Activated CD4-positive, CD25-positive, alpha-beta regulatory T cell treated with anti-CD3 and anti-CD28 coated beads, Interleukin-2, amount 50 U/mL, for 16 hours (primary cell): ENCODE measurements around the gene GABRR3.

ENCODE experiments used
- DNase-seq: peaks from one replicate; pipeline ENCODE4 v3.0.0-alpha.2; 2020; ENCODE audit warnings: low read depth, low spot score

GABRR3 gene

DNA sequence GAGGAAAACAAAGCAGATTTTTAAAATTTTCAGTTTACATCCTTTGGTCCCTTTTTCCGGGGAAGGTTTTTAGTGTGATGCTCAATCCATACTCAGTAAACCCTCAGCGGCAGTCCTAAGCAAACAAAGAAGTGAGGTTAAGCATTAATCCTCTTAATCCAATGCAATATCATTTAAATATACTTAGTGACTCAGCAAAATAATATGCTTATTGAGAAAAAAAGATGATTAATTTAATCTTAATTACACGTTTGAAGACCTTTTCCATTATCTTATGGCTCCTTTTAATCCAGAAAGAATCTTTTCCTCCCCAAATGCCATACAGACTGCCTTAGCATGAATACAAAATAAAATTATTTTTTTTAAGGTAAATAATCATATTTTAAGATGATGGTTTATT lies at the start of gene GABRR3:
Gene GABRR3 (minus strand): TSS at position 108 of the 400 bp plus-strand sequence. CDS start 328 bp downstream, outside the sequence.
- no peak for DNase-seq

GRCh38 chr3:98073486-98073885 lies 38.4 kb upstream of the GABRR3 start:
- DNase-seq, result no peak

DNA sequence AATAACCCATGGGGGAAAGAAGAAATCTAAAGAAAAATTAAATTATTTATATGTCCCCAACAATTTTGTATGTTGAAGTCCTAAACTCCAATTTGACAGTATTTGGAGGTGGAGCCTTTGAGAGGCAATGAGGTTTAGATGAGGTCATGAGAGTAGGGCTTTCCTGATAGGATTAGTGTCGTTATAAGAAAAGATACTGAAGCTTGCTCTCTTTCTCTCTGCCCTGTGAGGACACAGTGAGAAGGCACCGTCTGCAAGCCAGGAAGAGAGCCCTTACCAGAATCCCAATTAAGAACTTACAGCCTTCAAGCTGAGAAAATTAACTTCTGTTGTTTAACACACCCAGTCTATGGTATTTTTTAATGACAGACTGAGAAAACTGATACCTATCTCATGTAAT lies 35.7 kb upstream of the GABRR3 start:
- no peak for DNase-seq

DNA sequence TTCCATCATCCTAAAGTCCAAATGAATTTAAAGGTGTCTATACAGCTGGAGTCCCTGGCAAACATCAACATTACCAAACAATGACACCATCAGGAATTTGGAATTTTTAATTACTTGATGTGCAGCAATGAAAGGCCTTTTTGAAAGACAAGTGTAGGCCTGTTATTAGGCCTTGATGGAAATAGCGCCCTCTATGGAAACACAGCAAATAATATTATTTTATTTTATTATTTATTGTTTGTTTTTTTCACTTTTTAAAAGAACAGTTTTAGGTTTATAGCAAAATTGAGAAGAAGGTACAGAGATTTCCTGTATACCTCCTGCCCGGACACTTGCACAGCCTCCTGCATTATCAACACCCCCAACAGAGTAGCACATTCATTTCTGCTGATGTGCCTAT lies 33.7 kb upstream of the GABRR3 start:
- DNase-seq, result no peak

DNA sequence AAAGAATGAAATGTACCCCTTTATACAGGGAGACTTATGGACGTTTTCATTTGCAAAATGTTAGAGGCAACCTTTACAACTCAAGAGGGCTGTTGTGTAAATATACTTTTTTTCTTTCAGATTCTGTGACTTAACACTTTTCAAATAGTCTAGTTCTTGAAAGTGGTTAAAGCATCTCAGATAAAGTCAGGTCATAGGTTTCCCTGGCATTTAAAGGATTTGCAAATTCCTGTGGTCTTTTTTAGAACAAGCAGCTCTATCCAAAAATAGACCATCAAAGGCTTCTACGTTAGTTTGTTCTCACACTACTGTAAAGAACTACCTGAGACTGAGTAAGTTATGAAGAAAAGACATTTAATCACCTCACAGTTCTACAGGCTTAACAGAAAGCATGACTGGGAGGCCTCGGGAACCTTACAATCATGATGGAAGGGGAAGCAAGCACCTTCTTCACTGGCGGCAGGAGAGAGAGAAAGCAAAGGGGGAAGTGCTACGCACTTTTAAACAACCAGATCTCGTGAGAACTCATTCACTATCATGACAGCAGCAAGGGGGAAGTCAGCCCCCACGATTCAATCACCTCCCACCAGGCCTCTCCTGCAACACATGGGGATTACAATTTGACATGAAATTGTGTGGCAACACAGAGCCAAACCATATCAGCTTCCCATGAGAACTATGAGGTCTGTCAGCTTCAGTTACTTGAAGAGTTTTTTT lies 23.3 kb upstream of the GABRR3 start:
- DNase-seq, result no peak

DNA sequence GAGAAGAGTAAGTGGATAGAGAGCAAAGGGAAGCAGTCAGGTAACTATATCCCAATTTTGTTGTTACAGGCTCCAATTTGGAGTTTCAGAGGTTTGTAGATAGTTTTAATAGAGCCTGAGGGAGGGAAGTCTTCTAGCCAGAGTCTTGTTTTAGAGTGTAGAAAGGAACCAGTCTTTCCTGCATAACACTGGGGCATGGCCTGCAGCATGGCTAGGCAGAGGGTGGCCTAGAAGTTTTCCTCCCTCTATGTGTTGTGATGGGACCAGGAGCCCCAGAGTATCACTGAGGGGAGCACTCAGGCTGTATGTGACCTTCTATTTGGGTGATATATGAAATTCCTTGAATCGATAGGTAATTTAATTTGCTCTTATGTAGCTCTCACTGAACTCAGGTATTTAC lies 22.5 kb upstream of the GABRR3 start:
- DNase-seq, result no peak

DNA sequence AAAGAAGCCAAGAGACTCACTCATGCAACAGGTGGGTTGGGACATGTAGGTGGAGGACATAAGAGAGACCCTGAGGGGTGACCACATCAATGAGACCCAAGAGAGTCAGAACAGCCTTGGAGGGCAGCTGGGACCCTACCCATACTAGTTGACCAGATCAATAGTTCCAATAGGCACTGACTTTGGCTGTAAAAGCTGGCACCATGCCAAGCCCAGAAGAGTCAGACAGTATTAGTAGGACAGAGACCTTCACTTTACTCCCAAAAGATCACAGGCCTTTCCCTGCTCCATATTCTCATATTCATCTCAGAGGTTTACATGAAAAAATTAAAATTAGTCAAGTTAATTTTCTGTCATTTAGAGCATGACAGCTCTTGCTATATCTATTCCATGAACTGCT lies 20.9 kb upstream of the GABRR3 start:
- no peak for DNase-seq

DNA sequence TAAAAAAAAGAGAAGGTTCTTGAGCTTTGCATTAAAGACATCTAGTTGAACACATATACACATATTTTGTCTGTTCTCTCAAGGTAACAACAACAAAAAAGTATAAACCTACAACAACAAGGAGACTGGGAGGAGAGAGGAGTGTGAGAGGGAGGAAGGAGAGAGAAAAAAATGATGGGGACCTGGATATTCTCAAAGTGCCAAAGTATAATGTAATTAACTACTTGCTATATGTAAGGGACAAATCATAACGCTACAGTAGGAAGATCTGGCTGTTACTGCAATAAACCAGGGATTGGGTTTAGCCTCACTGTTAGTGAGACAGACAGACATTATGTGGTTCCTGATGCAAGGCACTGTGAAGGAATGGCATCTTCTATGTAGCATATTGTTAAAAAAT lies 14.2 kb upstream of the GABRR3 start:
- no peak for DNase-seq

- DNase-seq, result no peak
Observed at GRCh38 chr3:98048586-98048985, 13.5 kb upstream of the GABRR3 start.

GRCh38 chr3:98041350-98041749 lies 6.2 kb upstream of the GABRR3 start:
- DNase-seq, result no peak

- peak; percentile 52 for DNase-seq
Observed at GRCh38 chr3:98039322-98040024, 4.4 kb upstream of the GABRR3 start.

GRCh38 chr3:98038876-98039275 lies 3.8 kb upstream of the GABRR3 start:
- no peak for DNase-seq

- no peak for DNase-seq
Observed at GRCh38 chr3:98038286-98038685, 3.2 kb upstream of the GABRR3 start.

DNA sequence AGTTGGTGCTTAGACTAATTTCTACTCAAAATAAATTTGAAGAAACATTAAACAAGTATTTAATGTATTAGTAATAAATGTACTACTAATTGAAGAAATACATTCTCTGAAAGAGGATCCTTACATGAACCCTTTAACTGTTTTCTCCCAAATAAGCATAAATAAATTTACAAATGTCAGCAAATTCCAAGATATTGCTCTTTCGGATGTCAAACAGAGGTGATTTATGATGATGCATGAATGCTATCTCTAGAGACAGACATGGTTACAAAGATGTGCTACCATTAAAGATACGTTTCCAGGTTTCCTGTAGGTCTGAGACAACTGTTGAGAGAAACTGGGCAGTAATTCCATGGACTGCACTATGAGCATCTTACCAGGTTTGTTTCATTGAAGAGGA lies 629 bp downstream of the GABRR3 start:
- DNase-seq, result no peak

DNA sequence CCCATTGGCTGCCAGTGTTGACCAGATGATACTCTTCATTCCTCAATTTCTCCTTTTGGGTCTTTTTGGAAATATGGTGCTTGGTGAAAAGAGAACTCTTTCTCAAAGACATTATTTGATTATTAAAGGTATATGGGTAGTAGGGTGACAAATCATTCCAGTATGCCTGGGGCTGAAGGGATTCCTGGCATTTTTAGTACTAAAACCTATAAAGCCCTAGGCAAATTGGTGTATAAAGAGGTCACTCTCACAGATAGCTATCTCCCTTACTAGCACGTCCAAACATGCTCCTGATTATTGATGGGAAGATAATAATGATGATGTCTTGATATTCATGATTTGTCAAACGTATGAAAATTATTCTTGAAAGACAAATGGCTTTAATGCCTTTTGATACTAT lies 1.1 kb downstream of the GABRR3 start:
- no peak for DNase-seq

- DNase-seq, result no peak
Observed at GRCh38 chr3:98032904-98033303, 2.2 kb downstream of the GABRR3 start.

GRCh38 chr3:98032265-98032664 lies 2.9 kb downstream of the GABRR3 start:
- DNase-seq, result no peak

- DNase-seq, result no peak
Observed at GRCh38 chr3:98029083-98029482, 6.0 kb downstream of the GABRR3 start.

DNA sequence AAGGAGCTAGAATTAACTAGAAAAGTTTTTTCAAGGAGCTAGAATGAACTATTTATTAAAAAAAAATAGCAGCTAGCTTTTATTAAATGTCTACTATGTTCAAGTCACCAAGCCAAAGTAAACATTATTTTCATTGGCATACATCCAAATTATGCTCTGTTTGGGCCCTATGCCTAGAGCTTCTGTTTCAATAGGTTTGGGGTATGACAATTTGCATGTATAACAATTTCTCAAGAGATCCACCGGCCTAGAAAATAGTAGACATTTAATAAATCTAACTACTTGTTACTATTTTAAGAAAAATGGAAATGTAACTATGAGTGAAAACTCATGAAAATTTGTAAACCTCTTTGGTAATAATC lies 8.0 kb downstream of the GABRR3 start:
- DNase-seq, result no peak

DNA sequence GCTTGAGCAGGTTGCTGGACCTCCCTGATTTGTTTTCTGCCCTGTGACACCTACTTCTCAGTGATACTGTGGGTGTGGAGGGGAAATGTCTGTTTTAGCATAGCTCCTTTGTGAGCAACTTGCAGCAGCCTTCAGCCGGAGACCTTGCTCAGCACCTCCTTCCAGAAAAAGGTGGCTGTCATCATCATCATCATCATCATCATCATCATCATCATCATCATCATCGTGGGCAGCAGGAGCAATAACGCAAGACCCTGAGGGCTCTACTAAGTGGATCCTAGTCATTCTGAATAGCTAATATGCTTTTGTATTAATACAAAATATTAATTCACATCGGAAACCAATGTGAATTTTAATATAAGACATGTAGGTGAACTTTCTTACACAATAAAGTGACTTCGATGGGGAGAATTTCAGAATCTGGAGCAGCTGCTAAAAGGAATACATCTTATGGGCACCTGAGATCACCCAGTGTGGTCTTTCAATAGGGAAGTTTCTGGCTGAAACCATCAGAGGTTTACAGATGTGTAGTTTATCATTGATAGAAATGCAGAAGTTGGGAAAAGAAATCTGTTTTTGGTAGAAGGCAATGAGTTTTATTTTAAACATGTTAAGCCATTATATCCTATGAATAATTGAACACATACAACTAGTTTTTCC lies 8.6 kb downstream of the GABRR3 start:
- no peak for DNase-seq

DNA sequence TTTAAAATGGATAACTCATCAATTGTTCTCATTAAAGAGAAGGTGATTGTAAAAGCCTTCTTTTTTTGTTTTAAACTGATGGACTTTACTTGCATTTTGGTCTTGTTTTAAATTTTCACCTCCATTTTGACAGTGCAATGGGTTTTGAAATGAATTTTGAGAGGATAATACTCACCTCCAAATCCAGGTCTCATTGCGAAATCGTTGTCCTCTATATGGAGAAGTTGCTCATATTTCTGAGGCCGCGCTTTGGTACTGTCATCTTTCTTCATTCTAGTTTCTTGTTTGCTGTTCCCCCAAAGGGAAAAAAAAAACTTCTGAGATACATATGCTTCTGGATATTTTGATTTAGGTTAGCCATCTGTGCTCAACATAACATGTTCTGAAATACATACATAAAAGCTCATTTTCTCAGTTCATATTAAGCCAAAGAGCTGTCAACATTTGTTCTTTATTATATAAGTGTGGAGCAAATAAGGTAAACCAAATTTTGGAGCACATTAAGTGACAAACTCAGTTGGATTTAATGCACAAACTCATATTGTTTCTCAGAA lies 9.6 kb downstream of the GABRR3 start:
- no peak for DNase-seq

DNA sequence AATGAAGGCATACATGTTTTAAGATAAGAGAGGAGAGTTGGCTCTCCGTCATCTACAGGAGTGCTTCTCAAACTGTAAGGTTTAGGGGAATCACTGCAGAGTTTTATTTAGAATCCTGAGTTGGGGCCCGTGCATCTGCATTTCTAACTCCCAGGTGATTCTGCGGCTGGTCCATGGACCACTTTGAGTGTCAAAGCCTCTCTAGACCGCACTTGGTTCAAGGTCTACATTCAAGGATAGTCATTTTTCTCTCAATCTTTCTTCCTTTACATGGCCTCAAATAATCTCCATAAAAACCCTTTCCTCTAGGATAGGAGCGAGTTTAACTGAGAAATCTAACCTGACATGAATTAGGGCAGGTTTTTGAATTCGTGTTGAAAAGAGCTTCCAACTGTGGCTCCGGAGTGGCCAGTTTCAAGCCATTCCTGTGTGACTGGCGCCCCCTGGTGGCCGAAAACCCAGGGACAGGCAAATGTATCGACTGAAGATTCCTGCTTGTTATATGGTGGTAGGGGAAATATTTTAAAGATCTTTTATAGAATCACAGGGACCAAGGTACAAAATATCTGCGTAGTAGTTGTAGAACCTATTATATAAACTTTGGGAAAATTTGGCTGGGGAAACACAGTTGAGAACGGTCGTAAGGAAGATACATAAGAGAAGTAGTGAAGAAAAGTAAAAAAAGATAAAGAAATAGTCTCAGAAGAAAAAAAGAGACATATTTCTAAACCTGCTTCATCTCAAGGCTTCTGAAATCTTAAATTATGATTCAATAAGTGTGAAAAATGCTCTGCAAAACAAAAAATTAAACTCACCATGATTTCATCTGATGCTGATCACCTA lies 11.9 kb downstream of the GABRR3 start:
- peak; percentile 91 for DNase-seq
